ENCODE measurements around the gene CRADD.

The CRADD gene

DNA sequence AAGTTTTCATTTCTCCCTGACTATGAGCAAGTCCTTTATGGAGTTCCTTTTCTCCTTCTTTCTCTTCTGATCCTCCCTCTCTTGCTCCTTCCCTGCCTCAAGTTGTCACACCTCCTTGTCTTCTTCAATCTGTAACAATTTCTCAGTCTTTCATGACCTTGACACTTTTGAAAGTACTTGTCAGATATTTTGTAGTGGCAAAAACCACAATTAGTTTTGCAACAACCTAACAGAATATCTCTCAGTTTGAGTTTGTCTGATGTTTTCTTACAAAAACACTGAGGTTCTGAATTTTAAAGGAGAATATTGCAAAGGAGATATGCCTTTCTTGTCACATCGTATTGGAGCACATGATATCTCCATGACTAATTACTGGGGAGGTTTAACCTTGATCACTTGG, 4.1 kb upstream of the CRADD start:
- Histone ChIP-seq H3K9me3 (ENCODE audit: control insufficient read depth, low read length) (no peaks in the 10 kb centered on the region), H3K4me1 (peaks cover 33% of the 10 kb centered on the region), H3K4me3 (ENCODE audit: low read depth, low read length) (no peak overlapping the region), H3K4me2 (ENCODE audit: low read length) (peak overlapping the region; percentile 12), H3K79me2 (no peaks in the 10 kb centered on the region), H3K9ac (no peak overlapping the region), H2AFZ (peak overlapping the region; percentile 66), H3K36me3 (ENCODE audit: control insufficient read depth, insufficient read depth, low read length) (no peaks in the 10 kb centered on the region), H3K27me3 (ENCODE audit: control insufficient read depth, insufficient read depth, low read length) (no peaks in the 10 kb centered on the region), H3K27ac (peak overlapping the region; percentile 64)
- TF ChIP-seq, protein P1, sequence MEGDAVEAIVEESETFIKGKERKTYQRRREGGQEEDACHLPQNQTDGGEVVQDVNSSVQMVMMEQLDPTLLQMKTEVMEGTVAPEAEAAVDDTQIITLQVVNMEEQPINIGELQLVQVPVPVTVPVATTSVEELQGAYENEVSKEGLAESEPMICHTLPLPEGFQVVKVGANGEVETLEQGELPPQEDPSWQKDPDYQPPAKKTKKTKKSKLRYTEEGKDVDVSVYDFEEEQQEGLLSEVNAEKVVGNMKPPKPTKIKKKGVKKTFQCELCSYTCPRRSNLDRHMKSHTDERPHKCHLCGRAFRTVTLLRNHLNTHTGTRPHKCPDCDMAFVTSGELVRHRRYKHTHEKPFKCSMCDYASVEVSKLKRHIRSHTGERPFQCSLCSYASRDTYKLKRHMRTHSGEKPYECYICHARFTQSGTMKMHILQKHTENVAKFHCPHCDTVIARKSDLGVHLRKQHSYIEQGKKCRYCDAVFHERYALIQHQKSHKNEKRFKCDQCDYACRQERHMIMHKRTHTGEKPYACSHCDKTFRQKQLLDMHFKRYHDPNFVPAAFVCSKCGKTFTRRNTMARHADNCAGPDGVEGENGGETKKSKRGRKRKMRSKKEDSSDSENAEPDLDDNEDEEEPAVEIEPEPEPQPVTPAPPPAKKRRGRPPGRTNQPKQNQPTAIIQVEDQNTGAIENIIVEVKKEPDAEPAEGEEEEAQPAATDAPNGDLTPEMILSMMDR (IDR thresholded peaks at IDR 0.05), result no peak

DNA sequence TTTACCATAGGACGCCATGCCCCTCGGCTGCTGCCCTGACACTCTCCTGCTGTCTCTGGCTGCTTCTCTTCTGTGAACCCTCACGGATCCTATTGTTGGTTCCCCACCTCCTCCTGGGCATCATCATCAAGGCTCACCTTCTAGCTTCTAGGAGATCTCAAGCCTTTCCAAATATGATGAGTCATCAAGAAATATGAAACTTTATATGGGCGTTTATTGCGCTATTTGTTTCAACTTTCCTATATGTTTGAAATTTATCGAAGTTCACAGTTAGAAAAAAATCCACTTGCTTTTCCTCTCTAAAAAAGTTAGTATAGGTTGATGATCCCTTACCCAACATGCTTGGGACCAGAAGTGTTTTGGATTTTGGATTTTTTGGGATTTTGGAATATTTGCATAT, 2.8 kb upstream of the CRADD start:
- no peak overlapping the region for H3K9ac ChIP-seq
- no peaks in the 10 kb centered on the region for H3K36me3 ChIP-seq (ENCODE audit: control insufficient read depth, insufficient read depth, low read length)
- no peak overlapping the region for H3K4me2 ChIP-seq (ENCODE audit: low read length)
- no peaks in the 10 kb centered on the region for H3K9me3 ChIP-seq (ENCODE audit: control insufficient read depth, low read length)
- H3K27me3 ChIP-seq (ENCODE audit: control insufficient read depth, insufficient read depth, low read length), result no peaks in the 10 kb centered on the region
- TF ChIP-seq, protein P1 (IDR thresholded peaks at IDR 0.05), result no peak
- H3K4me3 ChIP-seq (ENCODE audit: low read depth, low read length), result no peak overlapping the region
- H2AFZ ChIP-seq, result no peak overlapping the region
- peaks cover 46% of the 10 kb centered on the region for H3K4me1 ChIP-seq
- peaks cover 6% of the 10 kb centered on the region for H3K79me2 ChIP-seq
- H3K27ac ChIP-seq, result no peak overlapping the region

DNA sequence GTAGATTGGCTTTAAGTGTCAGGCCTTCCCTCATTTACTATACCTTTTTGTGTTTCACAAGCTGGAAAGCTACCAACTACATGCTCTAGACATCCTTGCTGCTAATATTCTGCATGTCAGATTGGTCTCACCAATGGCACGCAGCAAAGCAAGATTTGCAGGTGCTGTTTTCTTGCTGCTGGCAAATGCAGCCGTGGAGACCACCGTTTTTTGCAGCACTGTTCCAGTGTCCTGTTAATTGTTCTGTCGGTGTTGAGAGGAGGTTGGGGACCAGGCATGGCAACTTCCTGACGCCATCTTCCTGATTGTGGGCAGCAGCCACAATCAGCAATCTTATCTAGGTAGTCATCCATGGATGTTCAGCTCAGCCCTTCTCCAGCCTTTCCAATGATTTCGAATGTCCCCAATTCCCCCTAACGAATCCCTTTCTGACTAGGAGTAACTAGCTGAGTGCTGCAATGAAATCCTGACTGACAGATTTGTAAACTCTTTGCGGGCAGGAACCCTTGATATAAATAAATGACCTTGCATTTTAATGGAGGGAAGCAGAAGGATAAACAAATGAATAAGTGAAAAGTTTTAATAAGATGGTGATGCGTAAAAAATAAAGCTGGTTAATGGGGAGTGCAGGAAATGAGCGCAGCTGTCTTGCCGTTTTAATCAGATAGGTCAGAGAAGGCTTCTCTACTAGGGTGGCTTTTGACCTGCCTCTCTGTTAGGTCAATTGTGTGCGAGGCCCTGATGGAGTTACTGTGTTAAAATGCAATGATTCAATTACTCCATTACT, 574 bp upstream of the CRADD start:
- Histone ChIP-seq H3K36me3 (ENCODE audit: control insufficient read depth, insufficient read depth, low read length) (no peaks in the 10 kb centered on the region), H3K9ac (no peak overlapping the region), H2AFZ (peak overlapping the region; percentile 77), H3K4me2 (ENCODE audit: low read length) (peak overlapping the region; percentile 98), H3K4me3 (ENCODE audit: low read depth, low read length) (peak overlapping the region; percentile 87), H3K9me3 (ENCODE audit: control insufficient read depth, low read length) (no peaks in the 10 kb centered on the region), H3K4me1 (peaks cover 56% of the 10 kb centered on the region), H3K27ac (peak overlapping the region; percentile 100), H3K79me2 (peaks cover 18% of the 10 kb centered on the region), H3K27me3 (ENCODE audit: control insufficient read depth, insufficient read depth, low read length) (no peaks in the 10 kb centered on the region)
- TF ChIP-seq, protein P1 (IDR thresholded peaks at IDR 0.05), result no peak

DNA sequence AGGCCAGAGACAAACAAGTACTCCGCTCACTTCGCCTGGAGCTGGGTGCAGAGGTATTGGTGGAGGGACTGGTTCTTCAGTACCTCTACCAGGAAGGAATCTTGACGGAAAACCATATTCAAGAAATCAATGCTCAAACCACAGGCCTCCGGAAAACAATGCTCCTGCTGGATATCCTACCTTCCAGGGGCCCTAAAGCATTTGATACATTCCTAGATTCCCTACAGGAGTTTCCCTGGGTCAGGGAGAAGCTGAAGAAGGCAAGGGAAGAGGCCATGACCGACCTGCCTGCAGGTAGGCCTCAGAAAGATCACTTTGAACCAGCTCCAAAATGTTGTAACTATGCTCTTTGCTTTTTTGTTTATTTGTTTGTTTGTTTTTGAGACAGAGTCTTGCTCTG, 1.6 kb downstream of the CRADD start:
- Histone ChIP-seq H3K4me2 (ENCODE audit: low read length) (peak overlapping the region; percentile 98), H3K4me1 (peaks cover 63% of the 10 kb centered on the region), H3K27me3 (ENCODE audit: control insufficient read depth, insufficient read depth, low read length) (no peaks in the 10 kb centered on the region), H3K9me3 (ENCODE audit: control insufficient read depth, low read length) (no peaks in the 10 kb centered on the region), H2AFZ (peak overlapping the region; percentile 77), H3K27ac (peak overlapping the region; percentile 100), H3K36me3 (ENCODE audit: control insufficient read depth, insufficient read depth, low read length) (no peaks in the 10 kb centered on the region), H3K4me3 (ENCODE audit: low read depth, low read length) (no peak overlapping the region), H3K79me2 (peaks cover 18% of the 10 kb centered on the region), H3K9ac (no peak overlapping the region)
- TF ChIP-seq, protein P1 (IDR thresholded peaks at IDR 0.05), result no peak

Measured in parathyroid adenoma (tissue), 2 donors.